A549 (cell line): ENCODE results near the gene SMO. TPM values are rescaled to one million over a fixed set of nuclear protein-coding genes. Genes with fewer than 3 reads are reported as not detected.

Source experiments
- ATAC-seq, 2 experiments: fragments of 200-7000 bp in 1 of 2; fragments of >200 bp in 1 of 2; cut with Nextera tagmentation in 1 of 2; cut with Tn5 transposase in 1 of 2; 3 replicates each; pipeline versions ENCODE4 v1.8.0 to v1.9.1; 2018 to 2020; ENCODE audit warnings: mild to moderate bottlenecking in 1 of 2, moderate library complexity in 1 of 2
- CTCF ChIA-PET: fragments of 300-600 bp; sonication (Branson Sonifier 250); formaldehyde crosslinking; extraction: SDS; loops from one replicate; lab custom pipeline; 2021; ENCODE audit warnings: antibody characterized with exemption, inconsistent platforms; lab: Yijun Ruan, JAX
- POLR2A ChIA-PET: fragments of 350-600 bp; formaldehyde crosslinking; extraction: SDS; loops from one replicate; lab custom pipeline; 2021; ENCODE audit warnings: antibody characterized with exemption, inconsistent platforms; lab: Yijun Ruan, JAX
- DNase-seq, 2 experiments: peaks; one replicate each; pipeline versions ENCODE4 v3.0.0 to v3.0.0-alpha.2; 2011 to 2016; ENCODE audit warnings: low read depth in 1 of 2, low spot score in 1 of 2
- FAIRE-seq: peaks from 2 replicates; lab custom pipeline; 2011; peaks lifted over from hg19 to GRCh38; lab: Jason Lieb, UNC
- H3K27ac ChIP-seq, 2 experiments: fragments of >200 bp; sonication (Bioruptor Twin); formaldehyde crosslinking; 3 replicates each; pipeline ENCODE4 v1.5.1; 2016 to 2017
- H3K4me1 ChIP-seq: fragments of >200 bp; sonication (Bioruptor Twin); formaldehyde crosslinking; 3 replicates; pipeline ENCODE4 v1.6.1; 2016
- H3K4me2 ChIP-seq: fragments of >200 bp; sonication (Bioruptor Twin); formaldehyde crosslinking; 3 replicates; pipeline ENCODE4 v1.6.1; 2016
- H3K4me3 ChIP-seq: fragments of >200 bp; sonication (Bioruptor Twin); formaldehyde crosslinking; 3 replicates; pipeline ENCODE4 v1.5.1; 2016
- H3K9me3 ChIP-seq: fragments of >200 bp; sonication (Bioruptor Twin); formaldehyde crosslinking; 3 replicates; pipeline ENCODE4 v1.6.1; 2016
- BHLHE40 ChIP-seq: IDR thresholded peaks from 2 replicates; pipeline ENCODE4 v1.6.1; 2012; ENCODE audit warnings: low read depth, low read length, inconsistent platforms
- CHD2 ChIP-seq: fragments of 150-350 bp; IDR thresholded peaks from 2 replicates; pipeline ENCODE4 v1.6.1; 2014; ENCODE audit warnings: low read length; ENCODE audit not compliant: partially characterized antibody
- GATA3 ChIP-seq: IDR thresholded peaks from 2 replicates; pipeline ENCODE4 v1.6.1; 2012; ENCODE audit warnings: borderline replicate concordance
- HOXA7 ChIP-seq: fragments of 250-450 bp; sonication (Bioruptor Pico); IDR thresholded peaks from 2 replicates; pipeline ENCODE4 v1.5.0; 2020; ENCODE audit warnings: mild to moderate bottlenecking, moderate library complexity
- HOXB13 ChIP-seq: fragments of 250-450 bp; sonication (Bioruptor Pico); IDR thresholded peaks from 2 replicates; pipeline ENCODE4 v1.5.0; 2020; ENCODE audit warnings: low read depth, mild to moderate bottlenecking, moderate library complexity
- KDM5A ChIP-seq: fragments of 200-600 bp; sonication (generic); IDR thresholded peaks from 2 replicates; pipeline ENCODE4 v1.6.1; 2016; ENCODE audit warnings: antibody characterized with exemption, mild to moderate bottlenecking
- MAFK ChIP-seq: fragments of 450-650 bp; IDR thresholded peaks from 2 replicates; pipeline ENCODE4 v1.6.1; 2014; ENCODE audit not compliant: partially characterized antibody
- MAZ ChIP-seq: fragments of 150-350 bp; IDR thresholded peaks from 2 replicates; pipeline ENCODE4 v1.6.1; 2014; ENCODE audit warnings: antibody characterized with exemption, low read depth, low read length, borderline replicate concordance
- MYC ChIP-seq: IDR thresholded peaks from 2 replicates; pipeline ENCODE4 v1.6.1; 2012; ENCODE audit warnings: mild to moderate bottlenecking, inconsistent platforms, low read length, improper control_type of control experiment, borderline replicate concordance
- POLR2A ChIP-seq: IDR thresholded peaks from 2 replicates; pipeline ENCODE4 v1.6.1; 2012; ENCODE audit warnings: mild to moderate bottlenecking, low read length
- RCOR1 ChIP-seq: fragments of 150-350 bp; IDR thresholded peaks from 2 replicates; pipeline ENCODE4 v1.6.1; 2014; ENCODE audit warnings: antibody characterized with exemption, low read length, low read depth
- RFX5 ChIP-seq: fragments of 450-650 bp; IDR thresholded peaks from 2 replicates; pipeline ENCODE4 v1.7.1; 2014; ENCODE audit warnings: antibody characterized with exemption, mild to moderate bottlenecking, moderate library complexity
- RNF2 ChIP-seq: fragments of 200-600 bp; sonication (generic); IDR thresholded peaks from 2 replicates; pipeline ENCODE4 v1.6.1; 2016; ENCODE audit warnings: low read depth, mild to moderate bottlenecking, antibody characterized with exemption, moderate library complexity, borderline replicate concordance
- SMC3 ChIP-seq: fragments of >200 bp; sonication (Bioruptor Twin); formaldehyde crosslinking; IDR thresholded peaks from 3 replicates; pipeline ENCODE4 v1.6.1; 2018; ENCODE audit warnings: inconsistent platforms
- TFCP2L1 ChIP-seq: fragments of 250-450 bp; sonication (Bioruptor Pico); IDR thresholded peaks from 2 replicates; pipeline ENCODE4 v1.5.0; 2021; ENCODE audit warnings: mild to moderate bottlenecking
- TP53 ChIP-seq: fragments of 250-450 bp; sonication (Bioruptor Pico); IDR thresholded peaks from 2 replicates; pipeline ENCODE4 v1.5.0; 2021; ENCODE audit warnings: mild to moderate bottlenecking, moderate library complexity
- ZC3H11A ChIP-seq: fragments of 450-650 bp; IDR thresholded peaks from 2 replicates; pipeline ENCODE4 v1.6.1; 2014; ENCODE audit warnings: antibody characterized with exemption, mild to moderate bottlenecking
- ZFP36 ChIP-seq: fragments of 450-650 bp; IDR thresholded peaks from 2 replicates; pipeline ENCODE4 v1.6.1; 2014; ENCODE audit warnings: borderline replicate concordance; ENCODE audit not compliant: partially characterized antibody
- ZNF302 ChIP-seq: fragments of 250-450 bp; sonication (Bioruptor Pico); IDR thresholded peaks from 2 replicates; pipeline ENCODE4 v1.9.0; 2021; ENCODE audit warnings: inconsistent platforms, mild to moderate bottlenecking, moderate library complexity
- WGBS: methylation state at CpG from one replicate; pipeline ENCODE4 v1.1.6; 2017; ENCODE audit errors: missing lambda C conversion rate; 5-methylcytosine and 5-hydroxymethylcytosine counted together
- polyA plus RNA-seq, 4 experiments: library from polyadenylated mRNA; depleted of rRNA in 3 of 4; stranded (reverse); fragments of >200 nt; fragmentation: RNase III in 1 of 4; extraction: RNeasy Plus Mini Kit Qiagen cat#74134 plus additional on column Dnase treatment in 1 of 4; gene quantifications; 2 replicates in 3 of 4; 3 replicates in 1 of 4; pipeline ENCODE4 v1.2.3, GENCODE V29; 2011 to 2017
- TF ChIP-seq, protein P1 (sequence below): fragments of 150-350 bp; IDR thresholded peaks from 2 replicates; pipeline ENCODE4 v1.6.1; 2014; ENCODE audit warnings: low read depth, mild to moderate bottlenecking, low read length
- TF ChIP-seq, protein P2 (sequence below): IDR thresholded peaks from 2 replicates; pipeline ENCODE4 v1.6.1; 2012
- TF ChIP-seq, protein P3 (sequence below): IDR thresholded peaks from 2 replicates; pipeline ENCODE4 v1.6.1; 2012; ENCODE audit warnings: low read depth, borderline replicate concordance
- TF ChIP-seq, protein P4 (sequence below): fragments of >200 bp; sonication (Bioruptor Twin); formaldehyde crosslinking; IDR thresholded peaks from 2 replicates; pipeline ENCODE4 v1.6.1; 2016
- TF ChIP-seq, protein P5 (sequence below): fragments of >200 bp; sonication (Bioruptor Twin); formaldehyde crosslinking; IDR thresholded peaks from 3 replicates; pipeline ENCODE4 v1.6.1; 2016
- TF ChIP-seq, protein P6 (sequence below): fragments of 250-450 bp; sonication (Bioruptor Pico); IDR thresholded peaks from 2 replicates; pipeline ENCODE4 v1.5.0; 2020; ENCODE audit warnings: low read depth, mild to moderate bottlenecking, moderate library complexity

The SMO gene
- polyA plus RNA-seq, 2 of the 4 experiments (the other 2 are of a cell fraction), result 11.8 to 18.3 TPM

DNA sequence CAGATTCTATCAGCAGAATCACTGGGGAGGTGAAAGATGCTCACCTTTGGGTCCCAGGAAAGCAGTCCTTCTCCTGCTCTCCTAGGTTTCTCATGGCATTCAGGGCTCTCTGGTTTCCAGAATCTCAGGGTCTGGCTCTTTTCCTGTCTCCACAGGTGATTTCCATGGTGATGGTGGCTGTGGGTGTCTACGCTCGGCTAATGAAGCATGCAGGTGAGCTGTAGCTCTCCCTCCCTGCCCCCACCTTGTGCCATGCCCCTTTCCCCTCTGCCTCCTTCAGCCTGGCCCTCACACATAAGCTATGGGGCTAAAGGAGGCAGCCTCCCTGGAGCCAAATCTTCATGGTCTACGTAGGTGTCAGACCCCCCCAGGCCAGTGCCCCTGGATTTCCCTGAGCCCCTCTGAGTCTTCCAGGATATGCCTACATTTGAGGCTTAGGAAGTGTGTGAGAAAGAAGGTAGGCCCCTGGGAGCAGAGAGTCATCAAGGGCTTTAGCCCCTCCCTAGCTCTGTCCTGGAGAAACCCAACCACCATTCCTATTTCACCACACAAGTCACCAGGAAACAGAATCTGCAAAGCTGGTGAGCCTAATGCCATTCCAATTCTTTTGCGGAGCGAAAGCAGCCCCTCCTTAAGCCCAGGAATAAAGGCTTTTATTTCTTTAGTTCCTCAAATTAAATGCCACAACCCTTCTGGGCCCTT is 26.8 kb upstream of the SMO start:
- ChIA-PET POLR2A (no interaction called here), CTCF (interaction anchor here (0.6 to 7.0 kb wide), 5 partner anchors 12 to 57 kb away, joined by 3 to 88 read pairs (median 4); partner anchors contain the start of gene TSPAN33)
- WGBS, result 82% methylated on average over 5 of the region's 5 CpGs
- no peak overlapping the region for H3K4me3 ChIP-seq
- no peak overlapping the region for H3K4me2 ChIP-seq
- no peaks in the 10 kb centered on the region for H3K9me3 ChIP-seq
- ATAC-seq (no peak), FAIRE-seq (no peak), DNase-seq (no peak)
- no peak overlapping the region for H3K27ac ChIP-seq
- TF ChIP-seq TP53 (CRISPR knock-in tag) (no peak), RCOR1 (no peak), MAZ (no peak), ZNF302 (CRISPR knock-in tag) (no peak), ZC3H11A (no peak)
- TF ChIP-seq, protein P1, sequence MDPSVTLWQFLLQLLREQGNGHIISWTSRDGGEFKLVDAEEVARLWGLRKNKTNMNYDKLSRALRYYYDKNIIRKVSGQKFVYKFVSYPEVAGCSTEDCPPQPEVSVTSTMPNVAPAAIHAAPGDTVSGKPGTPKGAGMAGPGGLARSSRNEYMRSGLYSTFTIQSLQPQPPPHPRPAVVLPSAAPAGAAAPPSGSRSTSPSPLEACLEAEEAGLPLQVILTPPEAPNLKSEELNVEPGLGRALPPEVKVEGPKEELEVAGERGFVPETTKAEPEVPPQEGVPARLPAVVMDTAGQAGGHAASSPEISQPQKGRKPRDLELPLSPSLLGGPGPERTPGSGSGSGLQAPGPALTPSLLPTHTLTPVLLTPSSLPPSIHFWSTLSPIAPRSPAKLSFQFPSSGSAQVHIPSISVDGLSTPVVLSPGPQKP, result no peak
- no peaks in the 10 kb centered on the region for H3K4me1 ChIP-seq

DNA sequence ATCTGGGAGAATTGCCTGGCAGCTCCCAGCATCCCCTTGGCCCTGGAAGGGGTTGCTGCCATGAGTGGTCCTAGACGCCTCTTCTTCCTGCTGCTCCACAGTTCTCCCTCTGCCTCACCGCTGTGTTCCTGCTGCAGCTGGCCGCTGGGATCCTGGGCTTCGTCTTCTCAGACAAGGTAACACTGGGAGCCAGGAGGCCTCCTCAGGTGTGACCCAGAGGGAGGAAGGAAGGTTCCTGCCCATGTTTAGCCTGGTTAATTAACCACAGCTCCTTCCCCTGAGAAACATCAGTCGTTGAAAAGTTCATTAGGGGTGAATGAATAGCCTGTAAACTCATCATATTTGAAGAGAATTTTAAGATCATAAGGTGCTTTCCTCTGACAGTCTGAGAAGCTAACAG is 25.7 kb upstream of the SMO start:
- ATAC-seq, result no peak
- Histone ChIP-seq H3K4me1 (no peaks in the 10 kb centered on the region), H3K9me3 (no peaks in the 10 kb centered on the region), H3K27ac (no peak overlapping the region), H3K4me3 (no peak overlapping the region), H3K4me2 (no peak overlapping the region)
- TF ChIP-seq, protein P2, sequence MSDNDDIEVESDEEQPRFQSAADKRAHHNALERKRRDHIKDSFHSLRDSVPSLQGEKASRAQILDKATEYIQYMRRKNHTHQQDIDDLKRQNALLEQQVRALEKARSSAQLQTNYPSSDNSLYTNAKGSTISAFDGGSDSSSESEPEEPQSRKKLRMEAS, result no peak
- TF ChIP-seq, protein P3, sequence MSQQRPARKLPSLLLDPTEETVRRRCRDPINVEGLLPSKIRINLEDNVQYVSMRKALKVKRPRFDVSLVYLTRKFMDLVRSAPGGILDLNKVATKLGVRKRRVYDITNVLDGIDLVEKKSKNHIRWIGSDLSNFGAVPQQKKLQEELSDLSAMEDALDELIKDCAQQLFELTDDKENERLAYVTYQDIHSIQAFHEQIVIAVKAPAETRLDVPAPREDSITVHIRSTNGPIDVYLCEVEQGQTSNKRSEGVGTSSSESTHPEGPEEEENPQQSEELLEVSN, result no peak
- TF ChIP-seq KDM5A, result no peak
- no peak for TF ChIP-seq RCOR1
- no peak for TF ChIP-seq MYC
- FAIRE-seq, result no peak
- CTCF ChIA-PET, result interaction anchor here (0.5 to 7.0 kb wide), 16 partner anchors 9 to 1556 kb away, joined by 3 to 88 read pairs (median 4); partner anchors contain the start of genes SMO and TSPAN33
- DNase-seq, result no peak
- WGBS, result 57% methylated on average over 5 of the region's 5 CpGs
- POLR2A ChIA-PET, result no interaction called here

DNA sequence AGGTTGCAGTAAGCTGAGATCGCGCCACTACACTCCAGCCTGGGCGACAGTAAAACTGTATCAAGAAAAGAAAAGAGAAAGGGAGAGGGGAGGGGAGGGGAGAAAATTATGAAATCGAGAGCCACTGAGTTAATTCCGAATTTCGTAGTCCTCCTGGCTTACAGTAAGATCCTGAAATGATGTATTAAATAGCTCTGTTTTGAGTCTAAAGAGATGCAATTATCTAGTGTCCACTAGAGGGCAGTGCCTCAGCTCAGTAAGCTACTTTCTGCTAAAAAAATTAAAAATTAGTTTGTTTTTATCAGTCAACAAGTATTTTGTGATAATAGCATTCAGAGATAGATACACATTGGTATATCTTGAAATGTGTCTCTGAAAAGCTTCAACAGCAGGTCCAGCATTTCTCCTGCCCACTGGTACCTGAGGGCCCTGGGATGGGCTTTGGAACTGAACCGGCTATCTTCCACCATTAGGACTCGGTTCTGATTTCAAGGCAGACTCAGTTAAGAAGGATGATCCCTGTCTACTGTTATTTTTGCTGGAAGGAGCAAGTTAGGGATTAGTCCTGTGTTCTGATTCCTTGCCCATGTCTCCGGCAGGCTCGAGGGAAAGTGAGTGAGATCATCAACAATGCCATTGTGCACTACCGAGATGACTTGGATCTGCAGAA is 24.4 kb upstream of the SMO start:
- FAIRE-seq, result no peak
- H3K9me3 ChIP-seq, result no peaks in the 10 kb centered on the region
- no peak overlapping the region for H3K4me2 ChIP-seq
- peak in 1 of 2 experiments; percentile 77; a peak in 3 of 6 replicates for ATAC-seq
- ChIA-PET POLR2A (interaction anchor here (1.0 kb wide), 1 partner anchor 24 kb away, joined by 6 read pairs; the partner anchor contains the start of gene SMO), CTCF (interaction anchor here (0.6 to 7.0 kb wide), 45 partner anchors 8 to 479 kb away, joined by 3 to 88 read pairs (median 4); partner anchors contain the start of genes SMO and TSPAN33)
- DNase-seq, result peak; percentile 62 to 66
- 56% methylated on average over 11 of the region's 11 CpGs for WGBS
- H3K27ac ChIP-seq, result no peak overlapping the region
- no peak overlapping the region for H3K4me3 ChIP-seq
- no peaks in the 10 kb centered on the region for H3K4me1 ChIP-seq
- TF ChIP-seq, protein P4, sequence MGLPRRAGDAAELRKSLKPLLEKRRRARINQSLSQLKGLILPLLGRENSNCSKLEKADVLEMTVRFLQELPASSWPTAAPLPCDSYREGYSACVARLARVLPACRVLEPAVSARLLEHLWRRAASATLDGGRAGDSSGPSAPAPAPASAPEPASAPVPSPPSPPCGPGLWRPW, result no peak
- TF ChIP-seq RNF2 (no peak), RFX5 (no peak), MAFK (no peak), ZFP36 (no peak), CHD2 (no peak), TFCP2L1 (no peak), POLR2A (no peak), SMC3 (peak; percentile 71), HOXA7 (CRISPR knock-in tag) (no peak), HOXB13 (CRISPR knock-in tag) (no peak), MYC (no peak), GATA3 (no peak), ZC3H11A (no peak), BHLHE40 (no peak), MAZ (no peak)
- TF ChIP-seq, protein P5, sequence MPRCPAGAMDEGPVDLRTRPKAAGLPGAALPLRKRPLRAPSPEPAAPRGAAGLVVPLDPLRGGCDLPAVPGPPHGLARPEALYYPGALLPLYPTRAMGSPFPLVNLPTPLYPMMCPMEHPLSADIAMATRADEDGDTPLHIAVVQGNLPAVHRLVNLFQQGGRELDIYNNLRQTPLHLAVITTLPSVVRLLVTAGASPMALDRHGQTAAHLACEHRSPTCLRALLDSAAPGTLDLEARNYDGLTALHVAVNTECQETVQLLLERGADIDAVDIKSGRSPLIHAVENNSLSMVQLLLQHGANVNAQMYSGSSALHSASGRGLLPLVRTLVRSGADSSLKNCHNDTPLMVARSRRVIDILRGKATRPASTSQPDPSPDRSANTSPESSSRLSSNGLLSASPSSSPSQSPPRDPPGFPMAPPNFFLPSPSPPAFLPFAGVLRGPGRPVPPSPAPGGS, result no peak
- TF ChIP-seq, protein P6, sequence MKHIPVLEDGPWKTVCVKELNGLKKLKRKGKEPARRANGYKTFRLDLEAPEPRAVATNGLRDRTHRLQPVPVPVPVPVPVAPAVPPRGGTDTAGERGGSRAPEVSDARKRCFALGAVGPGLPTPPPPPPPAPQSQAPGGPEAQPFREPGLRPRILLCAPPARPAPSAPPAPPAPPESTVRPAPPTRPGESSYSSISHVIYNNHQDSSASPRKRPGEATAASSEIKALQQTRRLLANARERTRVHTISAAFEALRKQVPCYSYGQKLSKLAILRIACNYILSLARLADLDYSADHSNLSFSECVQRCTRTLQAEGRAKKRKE (CRISPR knock-in tag), result no peak
- TF ChIP-seq, protein P3, result no peak
